GM21737 (cell line): ENCODE results near the gene PRSS8.

Experiments
- ATAC-seq: cut with Tn5 transposase; IDR thresholded peaks from one replicate; pipeline ENCODE4 v1.9.1; 2021; ENCODE audit warnings: mild to moderate bottlenecking, moderate library complexity; ENCODE audit not compliant: unreplicated experiment

The PRSS8 gene

GRCh38 chr16:31084584-31085302, 50.8 kb downstream of the PRSS8 start:
- no peak for ATAC-seq

DNA sequence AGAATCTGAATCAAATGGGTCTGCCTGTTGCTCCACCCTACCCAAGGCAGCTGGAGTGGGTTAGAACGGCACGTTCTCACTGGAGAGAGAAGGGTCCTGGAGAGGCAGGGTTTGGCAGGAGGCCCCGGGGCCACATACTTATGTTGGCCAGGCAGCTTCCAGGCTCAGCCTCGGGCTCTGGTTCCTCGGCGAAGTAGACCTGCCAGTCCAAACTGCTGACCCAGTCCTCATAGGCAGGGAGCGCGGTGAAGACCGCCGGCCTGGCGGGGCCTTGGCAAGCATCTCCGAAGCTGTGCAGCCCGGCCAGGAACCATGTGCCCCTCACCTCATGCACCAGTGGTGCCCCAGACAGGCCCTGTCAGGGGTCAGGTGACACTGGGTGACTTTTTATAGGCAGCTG, 51.5 kb downstream of the PRSS8 start:
- ATAC-seq = no peak

DNA sequence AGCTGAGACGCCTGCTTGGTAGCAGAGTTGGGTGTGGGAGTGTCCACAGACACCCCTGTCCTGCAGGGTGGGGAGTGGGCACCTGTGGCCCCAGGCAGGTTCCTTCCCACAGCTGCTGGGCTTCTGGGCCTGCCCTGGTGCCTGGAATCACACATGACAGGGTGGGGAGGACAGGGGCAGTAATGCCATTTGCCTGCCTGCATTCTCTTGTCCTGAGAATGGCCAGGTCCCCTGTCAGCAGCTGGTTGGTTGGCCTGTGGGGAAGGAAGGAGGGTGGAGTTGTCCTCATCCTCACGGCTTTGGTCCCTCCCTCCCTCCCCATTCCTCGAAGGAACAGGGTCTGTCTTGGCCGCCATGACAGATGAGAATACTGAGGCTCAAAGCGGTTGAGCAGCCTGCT, 52.0 kb downstream of the PRSS8 start:
- ATAC-seq = no peak

DNA sequence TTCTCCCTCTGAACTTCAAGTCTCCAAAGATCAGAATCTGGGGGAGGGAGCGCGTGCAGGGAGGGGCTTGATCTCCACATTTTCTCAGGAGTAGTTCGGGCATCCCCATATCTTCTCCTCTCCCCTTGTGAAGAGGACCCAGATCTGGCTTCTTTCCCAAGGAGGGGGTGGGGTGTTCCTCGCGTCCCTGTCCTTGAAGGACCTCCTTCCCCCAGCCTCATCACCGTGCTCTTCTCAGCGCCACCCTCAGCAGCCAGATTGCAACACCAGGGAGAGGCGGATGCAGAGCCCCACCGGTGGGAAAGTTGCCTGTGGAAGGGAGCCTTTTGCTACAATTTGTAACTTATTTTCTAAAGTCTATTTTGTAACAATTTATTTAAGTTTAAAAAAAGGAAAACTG, 52.4 kb downstream of the PRSS8 start:
- ATAC-seq = no peak

DNA sequence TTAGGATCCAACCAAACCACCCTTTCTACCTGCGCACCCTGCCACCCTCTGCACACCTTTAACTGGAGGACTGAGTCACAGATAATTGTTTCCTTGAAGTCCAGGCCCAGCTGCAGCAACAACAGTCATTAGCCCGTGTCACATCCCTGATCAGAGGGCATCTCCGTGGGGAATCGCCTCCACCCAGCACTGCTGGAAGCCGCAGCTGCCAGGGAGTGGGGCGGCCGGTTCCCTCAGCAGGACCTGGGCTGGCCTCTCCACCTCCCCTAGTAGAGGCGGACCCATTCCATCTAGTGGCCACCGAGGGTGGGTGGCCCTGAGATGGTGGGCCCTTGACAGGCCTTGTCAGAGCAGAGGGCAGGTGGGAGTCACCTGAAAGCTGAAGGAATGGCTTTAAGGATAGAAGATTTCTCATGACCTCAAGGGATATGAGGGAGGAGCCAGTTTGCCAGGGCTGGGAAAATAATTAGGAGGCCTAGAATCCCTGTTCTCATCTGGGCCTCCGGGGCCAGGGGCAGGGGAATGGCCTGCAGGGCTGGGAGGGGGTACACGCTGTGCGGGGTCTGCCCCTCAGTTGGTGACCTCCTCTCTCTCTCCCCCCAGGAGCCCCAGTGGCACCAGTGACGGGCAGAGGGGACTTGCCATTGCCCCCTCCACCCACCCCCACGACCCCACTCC, 53.0 kb downstream of the PRSS8 start:
- no peak for ATAC-seq
